ENCODE results near the gene DDX18. TPM values are rescaled to one million over a fixed set of nuclear protein-coding genes. Genes with fewer than 3 reads are reported as not detected.
"Not testable (repeated sequence)": the region's sequence is repeated elsewhere in the genome, so short reads cannot be mapped to it uniquely, and the experiment has no call there.

The DDX18 gene
- total RNA-seq, 2 donors from 2014 or later: 33.2 to 48.2 TPM

GRCh38 chr2:117794668-117795067, 19.8 kb upstream of the DDX18 start:
- 69% methylated on average over 2 of the region's 2 CpGs for WGBS
- H3K27me3 ChIP-seq (replicated peaks; ENCODE audit: insufficient read depth): peaks cover 3% of the 10 kb centered on the region
- TF ChIP-seq POLR2AphosphoS5 (IDR thresholded peaks at IDR 0.05): no peak
- no peak for TF ChIP-seq POLR2A (IDR thresholded peaks at IDR 0.05)
- TF ChIP-seq, protein P1, sequence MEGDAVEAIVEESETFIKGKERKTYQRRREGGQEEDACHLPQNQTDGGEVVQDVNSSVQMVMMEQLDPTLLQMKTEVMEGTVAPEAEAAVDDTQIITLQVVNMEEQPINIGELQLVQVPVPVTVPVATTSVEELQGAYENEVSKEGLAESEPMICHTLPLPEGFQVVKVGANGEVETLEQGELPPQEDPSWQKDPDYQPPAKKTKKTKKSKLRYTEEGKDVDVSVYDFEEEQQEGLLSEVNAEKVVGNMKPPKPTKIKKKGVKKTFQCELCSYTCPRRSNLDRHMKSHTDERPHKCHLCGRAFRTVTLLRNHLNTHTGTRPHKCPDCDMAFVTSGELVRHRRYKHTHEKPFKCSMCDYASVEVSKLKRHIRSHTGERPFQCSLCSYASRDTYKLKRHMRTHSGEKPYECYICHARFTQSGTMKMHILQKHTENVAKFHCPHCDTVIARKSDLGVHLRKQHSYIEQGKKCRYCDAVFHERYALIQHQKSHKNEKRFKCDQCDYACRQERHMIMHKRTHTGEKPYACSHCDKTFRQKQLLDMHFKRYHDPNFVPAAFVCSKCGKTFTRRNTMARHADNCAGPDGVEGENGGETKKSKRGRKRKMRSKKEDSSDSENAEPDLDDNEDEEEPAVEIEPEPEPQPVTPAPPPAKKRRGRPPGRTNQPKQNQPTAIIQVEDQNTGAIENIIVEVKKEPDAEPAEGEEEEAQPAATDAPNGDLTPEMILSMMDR (IDR thresholded peaks at IDR 0.05): no peak
- intact Hi-C loops (cut with DNase I): no loop called here
- no peaks in the 10 kb centered on the region for H3K9me3 ChIP-seq
- H3K36me3 ChIP-seq: no peaks in the 10 kb centered on the region
- no peaks in the 10 kb centered on the region for H3K4me1 ChIP-seq (replicated peaks)
- H3K27ac ChIP-seq: no peak overlapping the region
- H3K4me3 ChIP-seq: no peak overlapping the region
- no peak for DNase-seq (ENCODE audit: low spot score)

DNA sequence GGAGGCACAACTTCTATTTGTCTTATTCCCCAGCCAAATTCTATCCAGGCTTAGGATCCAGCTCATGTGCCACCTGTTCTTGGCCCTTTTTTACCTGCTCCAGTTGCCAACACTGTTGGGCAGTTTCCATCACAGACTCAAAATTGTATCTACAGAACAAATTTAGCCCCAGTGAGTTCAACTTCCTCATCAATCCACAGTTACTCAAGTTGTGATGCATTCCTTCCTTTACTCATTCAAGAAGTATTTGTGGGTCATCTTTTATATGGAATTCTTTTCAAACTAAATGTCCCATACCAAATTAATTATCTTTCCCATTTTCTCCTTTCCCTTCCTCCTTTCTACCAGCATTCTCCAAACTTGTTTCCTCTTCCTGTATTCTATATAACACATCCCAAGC, 12.7 kb upstream of the DDX18 start:
- TF ChIP-seq POLR2AphosphoS5 (IDR thresholded peaks at IDR 0.05) (no peak), POLR2A (IDR thresholded peaks at IDR 0.05) (no peak)
- TF ChIP-seq, protein P1 (IDR thresholded peaks at IDR 0.05): no peak
- no peaks in the 10 kb centered on the region for H3K27me3 ChIP-seq (replicated peaks; ENCODE audit: insufficient read depth)
- intact Hi-C loops (cut with DNase I): no loop called here

GRCh38 chr2:117803644-117804325, 10.7 kb upstream of the DDX18 start:
- H3K9me3 ChIP-seq; intact Hi-C loops (cut with DNase I); H3K36me3 ChIP-seq; H3K27me3 ChIP-seq (replicated peaks; ENCODE audit: insufficient read depth); H3K27ac ChIP-seq; DNase-seq (ENCODE audit: low spot score); H3K4me1 ChIP-seq (replicated peaks); H3K4me3 ChIP-seq: not testable (repeated sequence)
- WGBS: 32% methylated on average over 8 of the region's 35 CpGs

More for the DNA sequence above, 12.7 kb upstream of the DDX18 start:
- no peak for DNase-seq (ENCODE audit: low spot score)
- Histone ChIP-seq H3K27ac (no peak overlapping the region), H3K9me3 (no peaks in the 10 kb centered on the region), H3K4me1 (replicated peaks) (no peaks in the 10 kb centered on the region), H3K36me3 (no peaks in the 10 kb centered on the region), H3K4me3 (no peak overlapping the region)

DNA sequence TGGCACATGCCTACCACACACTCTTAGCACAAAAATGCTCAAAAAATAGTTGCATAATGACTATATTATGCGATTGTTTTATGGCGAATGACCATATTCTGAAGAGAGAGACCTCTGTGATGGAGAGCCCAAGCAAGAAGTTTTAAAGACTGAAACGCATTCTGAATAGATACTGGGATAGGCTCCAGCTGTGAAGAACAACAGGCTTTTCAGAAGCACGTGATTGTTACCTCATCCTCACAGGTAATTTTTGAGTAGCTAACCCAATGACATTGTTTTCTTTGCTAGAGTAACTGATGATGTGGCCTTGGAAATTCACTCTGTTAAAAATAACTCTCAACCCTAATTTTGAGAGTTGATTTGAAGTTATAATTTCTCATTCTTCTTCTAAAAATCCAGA, 2.0 kb upstream of the DDX18 start:
- WGBS: 55% methylated on average over 4 of the region's 4 CpGs
- no peaks in the 10 kb centered on the region for H3K27me3 ChIP-seq (replicated peaks; ENCODE audit: insufficient read depth)
- TF ChIP-seq, protein P1 (IDR thresholded peaks at IDR 0.05): no peak
- TF ChIP-seq POLR2A (IDR thresholded peaks at IDR 0.05) (no peak), POLR2AphosphoS5 (IDR thresholded peaks at IDR 0.05) (no peak)
- intact Hi-C loops (cut with DNase I): loop anchor here (5.0 kb wide), 1 partner anchor 190 kb away; no protein-coding TSS in a partner anchor
- H3K4me1 ChIP-seq (replicated peaks): peaks cover 8% of the 10 kb centered on the region
- no peak overlapping the region for H3K27ac ChIP-seq
- no peak for DNase-seq (ENCODE audit: low spot score)
- H3K36me3 ChIP-seq: no peaks in the 10 kb centered on the region
- H3K4me3 ChIP-seq: no peak overlapping the region
- no peaks in the 10 kb centered on the region for H3K9me3 ChIP-seq

DNA sequence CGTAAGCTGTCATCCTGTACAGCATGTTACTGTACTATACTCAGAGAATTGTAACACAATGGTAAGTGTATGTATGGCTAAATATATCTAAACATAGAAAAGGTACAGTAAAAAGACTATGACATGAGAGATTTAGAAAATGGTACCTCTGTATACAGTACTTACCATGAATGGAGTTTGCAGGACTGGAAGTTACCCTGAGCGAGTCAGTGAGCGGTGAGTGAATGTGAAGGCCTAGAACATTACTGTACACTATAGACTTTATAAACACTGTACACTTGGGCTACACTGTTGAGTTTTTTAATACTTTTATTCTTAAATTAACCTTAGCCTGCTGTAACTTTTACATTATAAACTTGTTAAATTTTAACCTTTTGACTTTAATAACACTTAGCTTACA, 1.5 kb downstream of the DDX18 start:
- intact Hi-C loops (cut with DNase I): no loop called here
- Histone ChIP-seq H3K36me3 (peaks cover 0 to 6% of the 10 kb centered on the region in 2 donors), H3K4me3 (no peak overlapping the region), H3K9me3 (no peaks in the 10 kb centered on the region), H3K27ac (no peak overlapping the region), H3K4me1 (replicated peaks) (peaks cover 8% of the 10 kb centered on the region), H3K27me3 (replicated peaks; ENCODE audit: insufficient read depth) (no peaks in the 10 kb centered on the region)
- no peak for DNase-seq (ENCODE audit: low spot score)
- 87% methylated on average over 3 of the region's 3 CpGs for WGBS
- TF ChIP-seq, protein P1 (IDR thresholded peaks at IDR 0.05): no peak
- TF ChIP-seq POLR2AphosphoS5 (IDR thresholded peaks at IDR 0.05) (no peak), POLR2A (IDR thresholded peaks at IDR 0.05) (no peak)
